GM21528 (cell line): ENCODE data around the gene STX18.

Experiments used
- ATAC-seq: cut with Tn5 transposase; IDR thresholded peaks from one replicate; pipeline ENCODE4 v1.9.1; 2021; ENCODE audit warnings: mild to moderate bottlenecking, moderate library complexity; ENCODE audit not compliant: unreplicated experiment, low FRiP score

STX18 gene

DNA sequence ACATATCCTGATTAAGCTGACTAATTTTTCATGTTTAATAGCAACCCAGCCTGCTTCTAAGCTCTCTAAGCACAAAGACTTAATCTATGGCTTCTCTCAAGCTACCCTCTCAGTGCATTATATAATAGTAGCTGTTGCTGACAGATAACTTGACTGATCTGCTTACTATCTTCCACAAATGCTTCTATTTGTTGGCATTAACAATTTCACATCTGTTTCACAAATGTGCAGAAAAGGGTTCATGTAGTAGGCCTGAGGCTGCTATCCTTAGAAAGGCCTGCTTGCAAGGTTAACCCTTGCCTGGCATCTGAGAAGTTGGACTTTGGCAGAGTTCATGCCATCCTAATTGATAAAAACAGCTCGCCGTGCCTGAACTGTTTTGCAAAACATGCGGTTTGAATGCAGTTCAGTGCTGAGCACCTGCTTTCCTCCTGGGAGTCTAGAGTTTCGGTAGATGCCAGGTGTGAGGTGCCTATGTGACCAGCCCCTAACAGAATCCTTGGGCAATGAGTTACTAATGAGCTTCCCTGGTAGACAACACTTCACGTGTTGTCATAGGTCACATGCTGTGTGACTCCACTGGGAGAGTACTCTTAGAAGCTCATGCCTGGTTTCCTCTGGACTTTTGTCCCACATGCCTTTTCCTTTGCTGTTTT is 86.5 kb downstream of the STX18 start:
- peak; percentile 76 for ATAC-seq

DNA sequence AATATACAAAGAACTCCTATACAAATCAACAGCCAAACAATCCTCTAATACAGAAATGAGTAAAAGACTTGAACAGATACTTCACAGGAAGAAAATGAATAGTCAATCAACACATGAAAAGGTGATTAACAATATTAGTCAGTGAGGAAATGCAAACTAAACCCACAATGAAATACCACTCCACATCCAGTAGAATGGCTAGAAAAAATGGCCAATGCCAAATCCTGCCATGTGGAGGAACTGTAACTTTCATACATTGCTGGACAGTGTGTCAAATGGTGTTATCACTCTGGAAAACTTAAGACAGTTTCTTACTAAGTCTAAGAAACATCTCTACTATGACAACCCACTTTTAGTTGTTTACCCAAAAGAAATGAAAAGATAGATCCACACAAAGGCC is 95.4 kb downstream of the STX18 start:
- ATAC-seq = no peak

DNA sequence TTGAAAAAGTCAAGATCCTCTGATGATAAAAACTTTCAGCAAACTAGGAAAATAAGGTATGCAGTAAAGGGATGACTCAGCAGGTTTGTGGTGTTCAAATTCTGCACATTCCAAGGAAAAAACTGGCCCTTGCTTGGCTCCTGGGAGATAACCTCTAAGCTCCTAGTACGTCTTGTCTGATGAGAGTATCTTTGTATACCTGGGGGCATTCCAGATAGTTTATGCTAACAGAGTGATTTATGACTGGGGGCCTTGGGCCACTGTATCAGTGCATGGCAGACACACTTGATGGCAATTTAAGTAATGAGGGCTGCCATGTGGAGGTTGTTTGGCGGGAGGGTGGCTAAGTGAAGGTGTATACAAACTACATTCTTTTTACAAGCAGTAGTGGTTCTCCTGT is 98.0 kb downstream of the STX18 start:
- no peak for ATAC-seq

DNA sequence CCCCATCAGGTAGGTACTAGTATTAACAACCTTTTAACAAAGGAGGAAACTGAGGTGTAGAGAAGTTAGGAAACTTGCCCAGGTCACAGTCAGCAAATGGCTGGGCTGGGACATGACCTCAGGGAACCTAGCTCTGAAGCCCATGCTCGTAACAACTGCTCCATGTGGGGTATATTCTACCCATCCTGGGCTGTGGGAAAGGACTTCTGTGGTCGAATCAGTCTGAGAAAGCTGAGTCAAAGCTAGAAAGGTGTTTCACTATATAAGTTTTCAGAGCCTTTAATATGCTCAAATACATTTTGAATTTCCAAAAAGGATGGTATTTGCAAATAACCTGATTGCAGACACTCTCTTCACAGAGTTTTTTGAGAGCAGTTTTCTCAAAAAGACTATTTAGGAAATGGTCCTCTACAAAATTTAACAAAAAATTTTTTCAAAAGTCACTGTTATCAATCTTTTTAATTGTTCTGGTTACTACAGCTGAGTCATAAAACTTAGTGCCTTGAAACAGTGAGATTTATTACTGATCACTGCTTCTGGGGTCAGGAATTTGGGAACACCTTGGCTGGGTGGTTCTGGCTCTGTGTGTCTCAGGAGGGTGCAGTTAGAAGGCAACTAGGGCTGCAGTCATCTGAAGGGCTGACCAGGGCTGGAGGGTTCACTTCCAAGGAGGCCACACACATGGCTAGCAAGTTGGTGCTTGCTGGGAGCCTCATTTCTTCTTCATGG is 101.4 kb downstream of the STX18 start:
- no peak for ATAC-seq

DNA sequence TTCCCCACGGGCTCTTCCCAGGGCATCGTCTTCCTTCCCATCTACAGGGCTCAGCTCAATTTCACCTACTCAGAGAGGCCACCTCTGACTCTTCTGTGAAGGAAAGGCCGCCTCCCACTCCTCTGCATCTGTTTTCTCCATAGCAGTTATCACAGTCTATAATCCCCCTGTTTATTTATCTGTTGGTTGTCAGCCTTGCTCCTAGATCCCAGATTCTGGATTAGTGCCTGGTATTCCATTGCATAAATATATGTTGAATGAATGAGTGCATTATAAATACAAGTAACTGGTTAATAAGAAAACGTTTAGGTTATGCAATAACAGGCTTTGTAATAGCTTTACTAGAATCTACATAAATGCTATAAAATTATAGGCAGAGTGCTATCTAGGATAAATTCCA is 102.1 kb downstream of the STX18 start:
- ATAC-seq = no peak

DNA sequence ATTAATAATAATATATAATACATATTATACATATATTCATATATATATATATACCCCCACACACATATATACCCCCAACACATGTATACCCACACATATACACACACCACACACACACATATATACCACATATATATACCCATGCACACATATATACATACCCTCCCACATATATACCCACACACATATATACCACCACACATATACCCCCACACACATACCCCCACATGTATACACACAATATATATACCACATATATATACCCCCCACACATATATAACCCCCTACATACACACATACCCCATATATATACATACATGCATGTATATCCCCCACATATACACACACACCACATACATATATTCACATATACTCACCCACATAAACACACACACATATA is 103.0 kb downstream of the STX18 start:
- ATAC-seq = no peak

DNA sequence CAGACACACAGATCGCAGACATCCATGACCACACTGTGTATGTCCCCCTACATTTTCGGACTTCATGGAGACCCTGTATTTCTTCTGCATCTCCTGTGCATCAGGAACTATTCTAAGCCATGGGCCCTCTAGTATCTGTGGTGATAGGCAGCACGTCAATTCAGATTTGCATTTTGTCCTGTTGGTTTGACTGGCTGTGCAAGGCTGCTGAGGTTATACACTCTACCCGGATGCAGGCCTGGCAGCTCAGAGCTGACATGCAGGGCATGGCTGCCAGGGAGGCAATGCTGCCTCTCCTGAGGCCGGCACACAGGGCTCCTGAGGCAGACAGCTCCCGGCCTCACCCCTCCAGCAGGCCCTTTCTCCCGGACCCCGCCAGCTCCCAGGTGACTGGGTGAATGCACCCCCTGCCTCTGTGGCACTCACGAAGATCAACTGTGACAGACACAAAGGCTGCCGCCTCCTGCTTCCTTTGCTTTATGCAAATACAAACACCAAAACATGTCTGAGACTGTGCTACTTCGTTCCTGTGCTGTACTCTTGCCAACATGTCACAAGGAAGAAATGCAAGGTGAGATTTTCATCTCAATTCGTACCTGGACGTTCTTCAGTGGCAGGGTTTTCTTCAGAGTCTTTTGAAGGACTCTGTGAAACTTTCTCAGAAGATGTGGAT is 103.9 kb downstream of the STX18 start:
- no peak for ATAC-seq

DNA sequence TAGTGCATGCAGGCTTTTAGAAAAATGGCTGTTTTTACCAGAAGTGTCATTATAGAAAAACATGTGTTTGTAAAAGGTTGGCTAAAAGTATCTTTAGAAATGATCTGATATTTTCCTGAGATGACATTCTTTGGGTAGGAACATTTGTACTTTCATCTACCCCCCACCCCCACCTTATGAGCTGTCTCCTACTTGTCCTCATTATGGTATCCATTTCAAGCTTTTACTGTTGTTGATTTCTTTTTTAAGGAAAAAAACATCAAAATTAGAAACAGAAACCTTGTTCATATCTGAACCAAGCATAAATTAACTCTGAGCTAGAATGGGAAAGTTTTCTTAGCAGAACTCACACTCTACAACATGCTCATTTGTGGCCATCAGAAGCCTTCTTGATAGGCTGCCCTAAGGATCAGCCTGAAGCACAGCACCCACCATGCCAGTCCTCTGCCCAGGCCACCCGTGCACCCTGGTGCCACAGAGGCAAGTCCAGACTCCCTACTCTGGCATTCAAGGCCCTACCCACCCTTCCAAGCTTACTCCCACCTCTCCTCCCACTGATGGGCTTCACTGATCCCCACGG is 105.5 kb downstream of the STX18 start:
- no peak for ATAC-seq

DNA sequence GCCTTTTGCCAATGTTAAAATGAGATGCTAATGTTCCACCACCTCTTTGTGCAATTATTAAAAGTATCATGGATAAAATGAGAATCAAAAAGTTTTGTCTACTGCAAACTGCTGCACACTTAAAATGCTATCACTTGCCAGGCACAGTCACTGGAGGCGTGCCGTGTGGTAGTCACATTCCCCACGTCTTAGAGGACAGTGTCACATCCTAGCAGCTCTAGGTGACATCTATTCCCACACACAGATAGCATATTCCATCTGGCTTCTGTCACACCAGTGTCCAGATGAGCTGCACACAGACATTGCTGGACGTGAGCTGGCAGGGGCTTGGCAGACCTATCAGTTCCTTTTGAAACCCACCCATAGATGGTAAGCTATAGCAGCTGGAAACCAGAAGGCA is 107.9 kb downstream of the STX18 start:
- no peak for ATAC-seq

DNA sequence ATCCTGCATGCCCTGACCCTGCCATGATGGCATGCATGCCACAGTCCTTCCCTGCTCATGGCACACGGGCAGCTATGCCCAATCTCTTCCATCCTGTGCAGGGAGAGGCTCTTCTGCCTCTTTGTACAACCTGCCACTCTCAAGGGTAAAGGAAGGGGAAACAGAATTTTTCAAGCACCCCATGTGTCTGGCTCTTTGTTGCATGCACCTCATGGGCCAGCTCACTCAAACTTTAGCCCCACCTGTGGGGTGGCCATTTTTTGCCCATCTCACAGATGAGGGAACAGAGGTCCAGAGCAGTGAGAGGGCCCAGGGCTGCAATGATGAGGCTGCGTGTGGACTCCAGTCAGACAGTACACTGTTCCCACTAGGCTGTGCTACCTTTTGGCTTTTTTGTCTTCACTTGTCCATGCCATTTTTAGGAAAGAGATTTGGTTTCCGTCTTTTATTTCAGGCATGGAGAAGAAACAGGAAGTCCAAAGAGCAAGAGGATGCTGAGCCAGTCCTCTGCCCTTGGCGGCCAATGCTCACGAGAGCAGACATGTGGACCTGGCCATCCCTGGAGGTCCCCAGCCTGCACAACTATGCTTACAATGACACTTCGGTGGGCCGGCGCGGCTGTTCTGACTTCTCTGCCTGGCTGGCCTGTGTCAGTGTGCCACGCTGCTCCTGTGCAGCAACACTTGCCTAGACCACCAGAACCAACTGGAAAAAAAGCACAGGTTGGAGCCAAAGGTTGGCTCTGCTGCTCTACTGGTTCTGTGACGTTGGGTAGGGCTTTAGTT is 109.3 kb downstream of the STX18 start:
- no peak for ATAC-seq

DNA sequence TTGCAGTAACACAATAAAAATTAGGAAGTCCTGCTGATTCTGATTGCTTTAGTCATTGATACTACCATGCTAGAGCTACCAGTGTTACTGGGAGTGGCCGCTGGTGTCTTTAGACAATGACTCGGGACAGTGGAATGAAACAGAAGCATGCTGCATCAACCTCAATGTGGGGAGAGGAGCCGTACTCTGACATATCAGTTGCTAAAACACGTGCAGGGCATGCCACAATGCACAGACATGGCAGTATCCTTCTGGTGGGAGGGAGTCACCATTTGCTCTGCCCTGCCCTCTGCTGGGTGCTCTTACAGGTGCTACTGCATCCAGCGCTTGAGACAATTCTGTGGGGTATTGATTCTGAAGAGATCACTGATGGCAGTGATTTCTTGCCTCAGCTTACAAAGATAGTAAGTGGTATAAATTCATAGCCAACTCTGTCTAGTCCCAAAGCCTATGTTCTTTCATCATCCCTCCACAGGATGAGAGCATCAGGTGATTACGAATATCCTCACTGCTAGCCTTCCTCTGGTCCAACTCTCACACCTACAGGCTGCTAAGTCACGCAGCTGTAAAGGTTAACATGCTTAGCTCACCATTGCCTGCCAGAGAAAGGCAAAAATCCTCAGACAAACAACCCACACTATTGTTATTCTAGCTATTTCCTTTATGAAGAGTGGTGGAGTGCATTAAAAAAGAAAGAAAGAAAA is 111.2 kb downstream of the STX18 start:
- peak; percentile 67 for ATAC-seq

DNA sequence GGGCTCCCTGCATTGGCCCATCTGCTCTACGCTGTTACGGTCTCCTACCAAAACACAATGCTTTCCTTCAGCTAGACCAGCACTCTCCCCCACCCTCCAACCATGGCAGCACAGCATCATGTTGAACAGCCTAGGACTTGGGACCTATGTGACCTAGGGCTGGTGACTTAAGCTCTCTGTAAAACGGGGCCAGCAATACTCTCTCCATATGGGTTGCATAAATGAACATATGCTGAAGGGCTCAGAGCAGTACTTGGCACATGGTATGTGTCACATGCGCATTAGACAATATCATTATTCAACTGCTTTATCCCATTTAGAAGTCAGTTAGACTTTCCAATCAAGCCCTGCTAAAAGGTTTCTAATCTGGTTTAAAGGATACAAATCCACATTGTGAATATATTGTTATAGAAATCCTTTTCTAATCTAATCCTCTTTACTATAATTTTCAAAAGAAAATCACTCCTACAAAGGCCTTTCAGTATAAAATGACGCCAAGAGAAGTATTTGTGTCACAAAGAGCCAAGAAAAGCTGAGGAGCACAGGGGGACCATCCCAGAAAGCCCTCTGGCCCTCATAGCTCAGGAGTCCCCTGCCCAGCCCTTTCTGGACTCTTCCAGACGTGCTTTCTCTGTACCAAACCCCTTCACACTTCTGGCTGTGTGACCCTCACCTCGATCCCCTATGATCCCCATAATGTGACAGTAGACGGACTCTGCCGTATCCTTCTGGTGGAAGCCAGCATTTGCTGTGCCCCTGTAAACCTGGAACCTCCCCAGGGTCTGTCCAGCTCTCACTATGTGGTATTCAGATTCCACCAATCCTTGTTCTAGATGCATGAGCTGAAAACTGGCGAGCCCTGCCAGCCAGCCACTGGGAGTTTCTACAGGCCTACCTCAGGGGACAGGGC is 112.6 kb downstream of the STX18 start:
- no peak for ATAC-seq

DNA sequence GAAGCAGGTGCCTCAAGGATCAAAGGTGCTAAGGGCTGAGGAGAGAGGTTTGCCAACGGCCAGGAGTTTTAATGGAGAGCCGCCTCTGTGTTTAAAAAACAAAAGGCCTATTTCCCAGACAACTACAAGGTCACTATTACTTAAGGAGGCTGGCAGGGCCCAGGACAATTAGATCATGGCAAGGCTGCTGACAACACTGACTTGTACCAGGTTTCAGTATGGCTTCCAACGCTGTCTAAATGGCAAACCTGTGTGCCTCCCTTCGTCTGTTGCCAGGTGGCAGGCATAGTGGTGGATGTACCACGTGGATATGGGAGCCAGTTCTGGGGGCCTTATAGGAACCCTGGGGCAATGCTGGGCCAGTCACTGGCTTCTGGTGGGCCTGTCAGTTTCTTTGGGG is 114.0 kb downstream of the STX18 start:
- ATAC-seq = no peak

DNA sequence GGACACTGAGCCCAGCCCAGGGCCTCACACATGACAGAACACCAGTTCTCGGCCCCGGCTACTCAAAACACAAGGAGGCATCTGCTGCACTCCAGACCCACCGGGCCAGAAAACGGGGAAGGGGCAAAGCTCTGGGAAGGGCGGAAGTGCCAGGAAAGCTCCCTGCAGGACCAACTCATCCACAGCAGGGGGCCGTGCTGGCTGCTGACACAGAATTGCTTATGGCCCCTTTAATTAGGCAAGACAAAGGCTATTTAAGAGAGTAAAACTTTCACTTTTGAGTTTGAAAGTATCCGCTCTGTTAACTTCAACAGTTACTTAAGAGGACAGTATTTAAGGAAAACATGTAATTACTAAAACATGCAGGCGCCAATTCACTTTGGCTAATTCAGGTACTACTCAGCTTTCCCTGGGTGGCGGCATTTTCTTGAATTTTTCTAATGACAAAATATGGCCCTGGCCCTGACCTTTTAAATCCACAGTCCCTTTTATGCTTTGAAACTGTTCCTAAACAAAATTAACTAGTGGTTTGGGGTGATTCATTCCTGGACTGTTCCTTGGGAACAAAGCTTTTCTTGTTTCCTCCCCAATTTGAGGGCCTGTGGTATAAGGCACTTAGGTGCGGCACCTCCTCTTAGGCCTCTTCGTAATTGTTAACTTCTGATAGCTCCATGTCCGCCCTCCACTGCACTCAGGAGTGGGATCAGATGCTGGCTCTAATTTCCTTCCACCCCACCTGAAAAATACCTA is 114.6 kb downstream of the STX18 start:
- no peak for ATAC-seq

DNA sequence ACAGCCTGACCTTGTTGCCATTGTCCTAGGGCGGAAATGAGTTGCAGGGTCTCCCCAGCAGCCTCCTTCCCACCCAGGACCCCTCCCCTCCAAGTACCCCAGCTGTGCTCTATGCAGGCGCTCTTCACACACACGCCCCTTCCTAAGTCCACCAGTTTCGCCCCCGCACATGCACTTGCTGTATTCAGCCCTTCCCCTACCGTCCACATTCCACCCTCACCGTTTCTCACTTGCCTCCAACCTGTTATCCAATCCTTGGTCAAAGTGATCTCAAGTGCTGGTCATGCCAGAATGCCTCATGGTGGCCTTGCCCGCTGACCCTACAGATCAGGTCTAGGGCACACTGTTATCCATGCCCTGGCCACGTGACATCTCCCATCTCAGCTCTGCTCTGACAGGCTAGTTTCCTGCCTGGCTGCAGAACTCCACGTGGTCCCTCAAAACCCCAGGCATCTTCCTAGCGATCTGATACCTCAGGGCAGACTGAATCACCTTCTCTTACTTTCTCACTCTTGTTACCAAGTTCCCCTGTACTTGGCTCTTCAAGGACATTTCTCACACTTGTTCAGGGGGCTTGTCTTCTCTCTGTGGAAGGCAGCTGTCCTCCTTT is 115.2 kb downstream of the STX18 start:
- ATAC-seq = no peak

DNA sequence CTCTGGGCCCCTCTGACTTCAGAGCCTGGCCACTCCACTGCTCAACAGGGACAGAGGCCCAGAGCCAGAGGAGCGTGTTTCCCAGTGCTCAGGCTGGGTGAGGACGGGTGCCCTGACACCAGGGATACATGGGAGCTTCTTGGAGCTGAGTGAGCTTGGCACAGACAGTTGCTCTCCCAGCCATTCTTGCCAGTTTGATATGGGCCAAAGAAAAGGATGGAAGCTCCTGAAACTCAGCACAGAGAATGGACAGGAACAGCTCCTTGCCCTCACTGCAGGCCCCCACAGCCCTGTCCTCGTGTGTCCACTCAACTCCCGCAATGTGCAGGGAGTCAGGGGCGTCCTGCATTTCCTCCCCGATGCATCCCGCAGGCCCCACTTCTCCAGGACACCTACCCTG is 116.2 kb downstream of the STX18 start:
- ATAC-seq = no peak

DNA sequence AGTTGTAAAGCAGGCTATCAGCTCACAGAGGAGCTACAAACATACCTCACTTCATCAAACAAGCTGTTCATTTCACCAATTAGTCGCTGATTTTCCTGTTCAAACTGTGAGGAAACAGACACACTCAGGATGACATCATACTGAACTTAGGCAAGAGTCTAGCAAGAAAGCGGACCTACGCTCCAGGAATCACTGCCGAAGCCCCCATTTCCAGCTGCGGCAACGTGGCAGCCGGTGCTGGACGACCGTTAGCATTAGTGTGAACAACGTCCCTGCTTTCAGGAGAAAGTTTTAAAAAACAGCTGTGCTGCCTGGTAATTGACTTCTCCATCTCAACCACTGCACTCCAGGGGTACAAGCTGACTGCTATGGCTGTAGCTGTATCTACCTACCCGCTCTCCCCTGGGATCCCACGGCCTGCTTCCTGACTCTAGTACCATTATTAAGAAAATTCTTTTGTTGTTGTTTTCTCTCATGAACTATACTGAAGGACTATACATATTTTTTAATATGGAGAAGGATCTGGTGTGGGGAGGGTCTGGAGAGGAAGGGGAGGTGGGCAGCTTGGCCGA is 116.6 kb downstream of the STX18 start:
- ATAC-seq = no peak
